Natural killer cell treated with Interleukin-12 subunit alpha and Interleukin-12 subunit beta and Interleukin-15 and Interleukin-18, amount 100 ng/mL, for 72 hours (primary cell): Measurements from ENCODE around the gene IVD. TPM values are rescaled to one million over a fixed set of nuclear protein-coding genes. Genes with fewer than 3 reads are reported as not detected.

ENCODE experiments used
- ATAC-seq, 2 donors: fragments of 150-1000 bp; cut with Tn5 transposase in 1 of 2; sonication (Bioruptor Pico), chemical (Tn5 transposase) in 1 of 2; 2 replicates each; pipeline ENCODE4 v1.10.0; 2021
- DNase-seq: peaks from one replicate; pipeline ENCODE4 v3.0.0; 2022; ENCODE audit warnings: low spot score
- H3K27ac Mint-ChIP-seq, 2 donors: 1 replicate in 1 of 2; 2 replicates in 1 of 2; pipeline ENCODE4 v1.8.0; 2022; ENCODE audit warnings: mixed read lengths in 2 of 2, mild to moderate bottlenecking in 1 of 2, moderate library complexity in 1 of 2
- H3K27me3 Mint-ChIP-seq, 2 donors: 1 replicate in 1 of 2; 2 replicates in 1 of 2; pipeline ENCODE4 v1.8.0; 2022; ENCODE audit warnings: mixed read lengths in 2 of 2
- H3K36me3 Mint-ChIP-seq: one replicate; pipeline ENCODE4 v1.8.0; 2022; ENCODE audit warnings: mixed read lengths
- H3K4me1 Mint-ChIP-seq, 2 donors: 1 replicate in 1 of 2; 2 replicates in 1 of 2; pipeline ENCODE4 v1.8.0; 2022; ENCODE audit warnings: low read depth in 2 of 2, mixed read lengths in 2 of 2, mild to moderate bottlenecking in 1 of 2
- H3K4me3 Mint-ChIP-seq: one replicate; pipeline ENCODE4 v1.8.0; 2022; ENCODE audit warnings: mixed read lengths
- H3K9me3 Mint-ChIP-seq: 2 replicates; pipeline ENCODE4 v1.8.0; 2022; ENCODE audit warnings: mixed read lengths
- total RNA-seq, 2 donors: library from RNA; stranded (reverse); gene quantifications; one replicate each; pipeline ENCODE4 v1.2.3, GENCODE V29; 2022

The IVD gene
- total RNA-seq, 2 donors from 2014 or later = 63.3 to 111 TPM

DNA sequence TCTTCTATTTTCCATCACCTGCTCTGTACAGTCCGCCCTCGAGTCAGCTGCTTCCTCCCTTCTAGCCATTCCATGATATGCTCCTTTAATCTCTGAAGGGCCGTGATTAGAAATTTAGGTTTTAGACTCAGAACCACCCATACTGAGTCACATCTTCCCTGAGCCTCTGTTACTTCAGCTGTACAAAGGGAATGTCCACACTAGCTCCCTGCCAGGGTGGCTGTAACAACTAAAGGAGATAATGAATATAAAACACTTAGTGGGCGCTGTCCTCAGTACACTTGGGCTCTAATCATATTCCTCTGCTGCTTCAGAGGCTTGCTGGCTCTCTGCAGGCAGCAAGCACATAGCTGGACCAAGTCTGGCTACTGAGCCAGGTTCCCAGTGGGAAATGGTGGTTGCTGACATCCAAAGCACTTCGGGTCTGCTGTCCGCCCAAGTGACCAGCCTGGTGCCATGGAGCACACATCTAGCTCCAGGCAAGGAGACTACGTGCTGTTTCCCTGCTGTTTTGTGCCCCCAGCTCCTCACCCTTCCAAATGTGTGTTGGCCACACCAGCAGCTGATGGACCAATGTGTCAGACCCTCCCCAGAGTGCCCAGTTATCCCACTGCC is 64.3 kb downstream of the IVD start:
- DNase-seq (no peak), ATAC-seq (no peak)
- H3K27me3 Mint-ChIP-seq = no peaks in the 10 kb centered on the region
- H3K27ac Mint-ChIP-seq = peak overlapping the region; percentile 0 to 50
- no peaks in the 10 kb centered on the region for H3K9me3 Mint-ChIP-seq
- no peaks in the 10 kb centered on the region for H3K36me3 Mint-ChIP-seq
- peak overlapping the region; percentile 45 for H3K4me3 Mint-ChIP-seq
- peaks cover 6 to 9% of the 10 kb centered on the region in 2 donors for H3K4me1 Mint-ChIP-seq

DNA sequence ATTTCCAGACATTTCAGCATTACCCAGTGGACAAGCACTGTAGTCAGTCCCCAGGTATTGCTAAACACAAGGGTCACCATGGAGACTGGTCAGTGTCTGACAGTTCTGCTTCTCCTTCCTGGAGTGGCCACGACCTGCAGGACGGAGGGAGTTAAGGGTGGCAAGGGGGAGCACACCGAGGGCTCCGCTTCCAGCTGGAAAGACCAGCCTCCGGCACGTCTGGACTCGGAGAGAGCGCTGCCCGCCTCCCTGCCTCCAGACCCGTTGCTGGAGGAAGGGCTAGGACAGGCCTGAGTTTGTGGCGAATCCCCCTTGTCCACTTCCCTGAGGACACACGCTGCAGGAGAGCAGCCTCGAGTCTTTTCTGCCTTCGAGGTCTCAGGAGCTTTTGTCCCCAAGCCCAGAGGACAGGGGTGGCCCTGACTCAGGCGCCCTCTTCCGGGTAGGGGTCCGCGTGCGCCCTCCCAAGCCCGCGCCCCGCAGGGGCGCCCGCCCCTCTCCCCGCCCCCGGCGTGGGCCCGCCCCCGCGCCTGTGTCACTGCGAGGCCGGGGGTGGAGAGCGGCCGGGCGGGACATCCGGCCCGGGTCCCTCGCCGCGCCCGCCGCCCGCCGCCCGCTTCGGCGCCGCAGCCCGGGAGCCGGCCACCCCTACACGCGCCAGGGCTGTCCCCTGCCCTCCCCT is 65.0 kb downstream of the IVD start, which contains the start of gene CHST14:
CHST14 (plus strand) TSS at position 562 of the 682 bp plus-strand sequence. CDS start 230 bp downstream, outside the sequence.
- ATAC-seq = peak; percentile 90 to 91

More for the DNA sequence above, 65.0 kb downstream of the IVD start, which contains the start of gene CHST14:
- peak within 1 kb of the TSS; percentile 92 for H3K4me3 Mint-ChIP-seq
- H3K27ac Mint-ChIP-seq = peak within 1 kb of the TSS; percentile 64 to 92
- peak; percentile 75 for DNase-seq
- H3K36me3 Mint-ChIP-seq = no peaks in the 10 kb centered on the region
- H3K4me1 Mint-ChIP-seq = peaks cover 6 to 9% of the 10 kb centered on the region in 2 donors
- H3K27me3 Mint-ChIP-seq = no peaks in the 10 kb centered on the region
- no peaks in the 10 kb centered on the region for H3K9me3 Mint-ChIP-seq

Other genes starting within 250 kb of the IVD start
- gene BUB1B, start 244.7 kb upstream of the IVD start, total RNA-seq = 10 to 100 TPM; 19.4 to 70.8 TPM
- gene PAK6, start 166.7 kb upstream of the IVD start, total RNA-seq = 1 to 10 TPM; 1.9 to 2.9 TPM
- gene ANKRD63, start 122.7 kb upstream of the IVD start, total RNA-seq = not detected
- 100 to 1,000 TPM in 1 of 2 donors, 10 to 100 TPM in 1; 90.5 to 109 TPM for gene PLCB2, start 97.9 kb upstream of the IVD start, total RNA-seq
- gene INAFM2, start 82.1 kb upstream of the IVD start, total RNA-seq = 10 to 100 TPM; 16.7 to 17.5 TPM
- gene CCDC9B, start 64.9 kb upstream of the IVD start, total RNA-seq = under 1 TPM; 0.29 to 0.47 TPM
- gene PHGR1, start 54.8 kb upstream of the IVD start, total RNA-seq = not detected
- gene DISP2, start 47.6 kb upstream of the IVD start, total RNA-seq = under 1 TPM; 0.25 to 1.00 TPM
- 10 to 100 TPM; 32.4 to 75.1 TPM for gene KNSTRN, start 23.1 kb upstream of the IVD start, total RNA-seq
- 10 to 100 TPM; 27.9 to 29.2 TPM for gene BAHD1, start 35.2 kb downstream of the IVD start, total RNA-seq
- 10 to 100 TPM in 1 of 2 donors, 1 to 10 TPM in 1; 9.1 to 14.7 TPM for gene CHST14, start 65.2 kb downstream of the IVD start, total RNA-seq
- 10 to 100 TPM; 49.0 to 52.5 TPM for gene CCDC32, start 159.2 kb downstream of the IVD start, total RNA-seq
- gene RPUSD2, start 163.5 kb downstream of the IVD start, total RNA-seq = 10 to 100 TPM; 14.3 to 19.0 TPM
- 10 to 100 TPM; 20.1 to 48.6 TPM for gene KNL1, start 188.5 kb downstream of the IVD start, total RNA-seq